KMS-11 (cell line): ENCODE measurements around the gene VTCN1.

Experiments
- H2AFZ ChIP-seq: fragments of 200-600 bp; sonication (generic); 2 replicates; pipeline ENCODE4 v1.6.1; 2016; ENCODE audit warnings: antibody characterized with exemption, mixed run types, low read depth
- H3K27ac ChIP-seq: fragments of 200-600 bp; sonication (generic); 2 replicates; pipeline ENCODE4 v1.6.1; 2016; ENCODE audit warnings: mild to moderate bottlenecking, mixed run types
- H3K27me3 ChIP-seq: fragments of 200-600 bp; sonication (generic); 2 replicates; pipeline ENCODE4 v1.6.1; 2017; ENCODE audit warnings: mild to moderate bottlenecking, low read depth, mixed run types, moderate library complexity; ENCODE audit not compliant: insufficient read depth
- H3K36me3 ChIP-seq: fragments of 200-600 bp; sonication (generic); 2 replicates; pipeline ENCODE4 v1.6.1; 2017; ENCODE audit warnings: mild to moderate bottlenecking, mixed run types; ENCODE audit not compliant: insufficient read depth
- H3K4me1 ChIP-seq: fragments of 200-600 bp; sonication (generic); 2 replicates; pipeline ENCODE4 v1.6.1; 2016; ENCODE audit warnings: mild to moderate bottlenecking, low read depth, mixed run types; ENCODE audit not compliant: poor library complexity, severe bottlenecking
- H3K4me2 ChIP-seq: fragments of 200-600 bp; sonication (generic); 2 replicates; pipeline ENCODE4 v1.7.0; 2016; ENCODE audit warnings: mild to moderate bottlenecking, mixed run types
- H3K4me3 ChIP-seq: fragments of 200-600 bp; sonication (generic); IDR thresholded peaks from 2 replicates; pipeline ENCODE4 v1.6.1; 2017; ENCODE audit warnings: low read depth, low read length, mixed read lengths; ENCODE audit not compliant: insufficient read depth
- H3K79me2 ChIP-seq: fragments of 200-600 bp; sonication (generic); 2 replicates; pipeline ENCODE4 v1.6.1; 2016; ENCODE audit warnings: low read depth, mixed run types; ENCODE audit not compliant: insufficient read depth
- H3K9ac ChIP-seq: fragments of 200-600 bp; sonication (generic); 2 replicates; pipeline ENCODE4 v1.6.1; 2016; ENCODE audit warnings: mild to moderate bottlenecking, mixed run types
- H4K20me1 ChIP-seq: fragments of 200-600 bp; sonication (generic); 2 replicates; pipeline ENCODE4 v1.6.1; 2016; ENCODE audit warnings: mild to moderate bottlenecking, mixed run types; ENCODE audit not compliant: insufficient read depth
- CTCF ChIP-seq: fragments of 200-600 bp; sonication (generic); conservative IDR thresholded peaks from 2 replicates; pipeline ENCODE4 v1.6.1; 2017; ENCODE audit warnings: low read depth, mild to moderate bottlenecking, antibody characterized with exemption, low read length, moderate library complexity, mixed read lengths

Gene VTCN1

GRCh38 chr1:117244971-117245370, 34.2 kb upstream of the VTCN1 start:
- Histone ChIP-seq H3K27me3 (no peaks in the 10 kb centered on the region), H3K27ac (no peak overlapping the region), H3K79me2 (no peaks in the 10 kb centered on the region), H3K4me2 (no peak overlapping the region), H3K4me3 (no peak overlapping the region), H2AFZ (no peak overlapping the region), H3K4me1 (no peaks in the 10 kb centered on the region), H4K20me1 (no peaks in the 10 kb centered on the region), H3K36me3 (no peaks in the 10 kb centered on the region), H3K9ac (no peak overlapping the region)
- TF ChIP-seq CTCF, result no peak

- Histone ChIP-seq H3K36me3 (no peaks in the 10 kb centered on the region), H3K27me3 (no peaks in the 10 kb centered on the region), H3K4me1 (no peaks in the 10 kb centered on the region), H3K9ac (no peak overlapping the region), H3K4me3 (no peak overlapping the region), H3K79me2 (no peaks in the 10 kb centered on the region), H4K20me1 (no peaks in the 10 kb centered on the region), H3K4me2 (no peak overlapping the region), H3K27ac (no peak overlapping the region), H2AFZ (no peak overlapping the region)
- TF ChIP-seq CTCF, result no peak
Observed at GRCh38 chr1:117244306-117244705, 33.6 kb upstream of the VTCN1 start.

- H3K36me3 ChIP-seq, result no peaks in the 10 kb centered on the region
- H3K4me3 ChIP-seq, result no peak overlapping the region
- TF ChIP-seq CTCF, result no peak
- H3K4me2 ChIP-seq, result no peak overlapping the region
- H4K20me1 ChIP-seq, result no peaks in the 10 kb centered on the region
- H3K79me2 ChIP-seq, result no peaks in the 10 kb centered on the region
- no peaks in the 10 kb centered on the region for H3K27me3 ChIP-seq
- H3K4me1 ChIP-seq, result no peaks in the 10 kb centered on the region
- H2AFZ ChIP-seq, result no peak overlapping the region
- H3K27ac ChIP-seq, result no peak overlapping the region
- no peak overlapping the region for H3K9ac ChIP-seq
Observed at GRCh38 chr1:117241512-117241911, 30.8 kb upstream of the VTCN1 start.

GRCh38 chr1:117240547-117240946, 29.8 kb upstream of the VTCN1 start:
- H3K9ac ChIP-seq, result no peak overlapping the region
- H4K20me1 ChIP-seq, result no peaks in the 10 kb centered on the region
- no peak overlapping the region for H3K4me2 ChIP-seq
- H3K27me3 ChIP-seq, result no peaks in the 10 kb centered on the region
- no peak overlapping the region for H3K27ac ChIP-seq
- H3K36me3 ChIP-seq, result no peaks in the 10 kb centered on the region
- no peaks in the 10 kb centered on the region for H3K79me2 ChIP-seq
- no peaks in the 10 kb centered on the region for H3K4me1 ChIP-seq
- H3K4me3 ChIP-seq, result no peak overlapping the region
- H2AFZ ChIP-seq, result no peak overlapping the region
- no peak for TF ChIP-seq CTCF

GRCh38 chr1:117239467-117239866, 28.7 kb upstream of the VTCN1 start:
- Histone ChIP-seq H3K9ac (no peak overlapping the region), H2AFZ (no peak overlapping the region), H3K27me3 (no peaks in the 10 kb centered on the region), H3K27ac (no peak overlapping the region), H3K4me1 (no peaks in the 10 kb centered on the region), H4K20me1 (no peaks in the 10 kb centered on the region), H3K36me3 (no peaks in the 10 kb centered on the region), H3K4me3 (no peak overlapping the region), H3K79me2 (no peaks in the 10 kb centered on the region), H3K4me2 (no peak overlapping the region)
- no peak for TF ChIP-seq CTCF
